ENCODE data around the gene CDK11B. TPM values are rescaled to one million over a fixed set of nuclear protein-coding genes. Genes with fewer than 3 reads are reported as not detected.

The CDK11B gene
- polyA plus RNA-seq, 1 donor (not counting 4 experiments of a cell fraction or from before 2014, with no cell fraction given) = 5.9 TPM

DNA sequence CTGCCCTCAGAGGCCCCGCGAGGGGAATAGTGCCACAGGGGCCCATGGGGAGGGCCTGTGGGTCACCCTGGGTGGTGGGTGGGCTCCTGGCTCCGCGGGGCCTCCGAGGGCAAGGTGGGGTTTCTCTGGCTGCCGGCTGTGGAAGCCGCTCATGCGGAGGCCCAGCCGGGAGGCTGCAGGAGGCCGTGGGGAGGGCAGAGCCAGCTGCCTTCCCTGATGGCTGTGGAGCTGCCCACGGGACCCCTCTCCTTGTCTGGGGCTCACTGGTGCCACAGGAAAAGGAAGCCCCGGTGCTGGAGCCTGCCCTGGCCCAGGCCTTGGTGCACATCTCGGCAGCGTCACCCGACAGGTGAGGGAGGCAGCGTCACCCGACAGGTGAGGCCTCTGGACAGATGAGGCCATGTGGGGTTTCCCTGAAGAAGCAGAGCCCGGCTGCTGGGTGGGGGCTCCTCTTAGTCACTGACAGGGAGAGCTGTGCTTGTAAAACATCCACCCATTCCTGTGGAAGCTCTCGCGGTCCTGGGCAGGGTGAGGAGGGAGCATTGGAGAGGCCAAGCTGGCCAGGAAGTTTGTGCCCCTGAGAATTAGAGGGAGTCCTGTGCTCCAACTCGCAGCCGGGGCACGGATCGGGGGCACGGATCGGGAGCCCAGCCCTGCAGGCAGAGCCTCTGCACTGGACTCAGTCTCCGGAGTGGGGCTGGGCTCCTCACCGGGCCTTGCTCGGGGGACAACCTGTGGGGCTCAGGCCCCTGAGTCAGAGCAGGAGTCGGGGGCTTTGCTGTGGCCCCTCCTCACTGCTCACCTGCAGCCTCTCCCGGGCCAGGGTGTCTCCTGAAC lies 37.4 kb downstream of the CDK11B start:
- Histone ChIP-seq H3K4me1 (ENCODE audit: control insufficient read depth, extremely low read depth, insufficient read depth, low read length) (peaks cover 6% of the 10 kb centered on the region), H3K27me3 (ENCODE audit: control insufficient read depth, extremely low read depth, insufficient read depth, low read length) (no peaks in the 10 kb centered on the region), H3K4me3 (ENCODE audit: control insufficient read depth in 2 of 3, extremely low read depth in 1 of 3, insufficient read depth in 2 of 3, low read depth in 1 of 3, low read length in 3 of 3) (no peak overlapping the region), H3K79me2 (ENCODE audit: control insufficient read depth, insufficient read depth, low read length) (peaks cover 7% of the 10 kb centered on the region), H3K9me1 (ENCODE audit: control insufficient read depth, extremely low read depth, insufficient read depth, low read length) (no peaks in the 10 kb centered on the region), H3K9me3 (ENCODE audit: control insufficient read depth, low read depth, low read length) (no peaks in the 10 kb centered on the region), H3K27ac (ENCODE audit: control insufficient read depth, insufficient read depth, low read length) (no peak overlapping the region), H4K20me1 (ENCODE audit: control insufficient read depth, extremely low read depth, insufficient read depth, low read length) (no peaks in the 10 kb centered on the region), H3K9ac (ENCODE audit: control insufficient read depth, extremely low read depth, insufficient read depth, low read length) (no peak overlapping the region), H3K4me2 (ENCODE audit: control insufficient read depth, extremely low read depth, insufficient read depth, low read depth, low read length) (no peak overlapping the region), H2AFZ (ENCODE audit: control insufficient read depth, low read length) (no peak overlapping the region), H3K36me3 (ENCODE audit: control insufficient read depth in 2 of 2, extremely low read depth in 1 of 2, insufficient read depth in 2 of 2, low read length in 2 of 2) (peaks cover 0 to 3% of the 10 kb centered on the region in 2 experiments)
- FAIRE-seq (no peak), DNase-seq (ENCODE audit: low read depth, low spot score) (no peak)
- dilution Hi-C loops (cut with MboI; ENCODE audit: extremely low pct_ligation_motif_present, low sequenced_read_pairs) = no loop called here
- no peak for TF ChIP-seq EZH2 (IDR thresholded peaks at IDR 0.05; ENCODE audit: low read length)
- TF ChIP-seq, protein P1, sequence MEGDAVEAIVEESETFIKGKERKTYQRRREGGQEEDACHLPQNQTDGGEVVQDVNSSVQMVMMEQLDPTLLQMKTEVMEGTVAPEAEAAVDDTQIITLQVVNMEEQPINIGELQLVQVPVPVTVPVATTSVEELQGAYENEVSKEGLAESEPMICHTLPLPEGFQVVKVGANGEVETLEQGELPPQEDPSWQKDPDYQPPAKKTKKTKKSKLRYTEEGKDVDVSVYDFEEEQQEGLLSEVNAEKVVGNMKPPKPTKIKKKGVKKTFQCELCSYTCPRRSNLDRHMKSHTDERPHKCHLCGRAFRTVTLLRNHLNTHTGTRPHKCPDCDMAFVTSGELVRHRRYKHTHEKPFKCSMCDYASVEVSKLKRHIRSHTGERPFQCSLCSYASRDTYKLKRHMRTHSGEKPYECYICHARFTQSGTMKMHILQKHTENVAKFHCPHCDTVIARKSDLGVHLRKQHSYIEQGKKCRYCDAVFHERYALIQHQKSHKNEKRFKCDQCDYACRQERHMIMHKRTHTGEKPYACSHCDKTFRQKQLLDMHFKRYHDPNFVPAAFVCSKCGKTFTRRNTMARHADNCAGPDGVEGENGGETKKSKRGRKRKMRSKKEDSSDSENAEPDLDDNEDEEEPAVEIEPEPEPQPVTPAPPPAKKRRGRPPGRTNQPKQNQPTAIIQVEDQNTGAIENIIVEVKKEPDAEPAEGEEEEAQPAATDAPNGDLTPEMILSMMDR (optimal IDR thresholded peaks at IDR 0.05 in 1 of 3, IDR thresholded peaks at IDR 0.05 in 1 of 3, conservative IDR thresholded peaks at IDR 0.05 in 1 of 3; ENCODE audit: extremely low read depth in 1 of 3, insufficient read depth in 2 of 3, low read length in 3 of 3) = no peak

DNA sequence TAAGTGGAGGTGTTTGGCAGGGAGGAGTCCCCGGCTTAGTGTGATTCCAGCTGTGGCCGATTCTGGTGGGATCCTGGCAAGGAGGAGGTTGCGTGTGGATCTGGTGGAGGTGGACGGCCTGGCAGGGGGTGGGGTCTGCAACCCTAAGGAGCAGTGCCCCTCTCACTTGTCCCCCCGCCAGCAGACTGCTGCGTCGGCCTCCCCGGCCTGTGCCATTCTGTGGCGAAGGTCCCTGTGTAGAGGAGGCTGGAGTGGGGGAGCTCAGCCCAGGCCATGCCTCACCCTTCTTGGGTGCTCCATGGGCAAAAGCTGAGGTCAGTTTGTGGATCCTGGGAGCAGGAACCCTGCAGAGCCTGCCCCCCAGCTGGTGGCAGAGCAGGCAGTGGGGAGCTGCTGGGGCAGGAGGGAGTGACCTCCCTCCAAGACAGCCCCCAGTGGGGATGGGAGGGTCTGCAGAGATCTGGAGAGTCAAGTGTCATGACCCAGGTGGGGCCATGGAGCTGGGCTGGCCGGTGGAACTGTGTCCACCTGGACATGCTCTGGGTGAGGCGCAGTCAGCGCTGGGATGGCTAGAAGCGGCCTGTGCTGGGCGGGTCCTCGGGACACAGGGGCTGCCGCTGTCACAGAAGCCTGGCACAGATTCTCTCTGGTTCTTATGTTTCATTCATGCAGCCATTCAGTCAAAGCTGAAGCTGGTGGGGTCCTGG lies 38.2 kb downstream of the CDK11B start:
- peaks cover 7% of the 10 kb centered on the region for H3K4me1 ChIP-seq (ENCODE audit: control insufficient read depth, extremely low read depth, insufficient read depth, low read length)

More for the DNA sequence above, 38.2 kb downstream of the CDK11B start:
- H2AFZ ChIP-seq (ENCODE audit: control insufficient read depth, low read length) = no peak overlapping the region
- no peak overlapping the region for H3K9ac ChIP-seq (ENCODE audit: control insufficient read depth, extremely low read depth, insufficient read depth, low read length)
- FAIRE-seq = no peak
- H3K9me1 ChIP-seq (ENCODE audit: control insufficient read depth, extremely low read depth, insufficient read depth, low read length) = no peaks in the 10 kb centered on the region
- H3K36me3 ChIP-seq (ENCODE audit: control insufficient read depth in 2 of 2, extremely low read depth in 1 of 2, insufficient read depth in 2 of 2, low read length in 2 of 2) = peaks cover 0 to 3% of the 10 kb centered on the region in 2 experiments
- H3K9me3 ChIP-seq (ENCODE audit: control insufficient read depth, low read depth, low read length) = no peaks in the 10 kb centered on the region
- DNase-seq (ENCODE audit: low read depth, low spot score) = no peak
- no peak overlapping the region for H3K27ac ChIP-seq (ENCODE audit: control insufficient read depth, insufficient read depth, low read length)
- peaks cover 8% of the 10 kb centered on the region for H3K79me2 ChIP-seq (ENCODE audit: control insufficient read depth, insufficient read depth, low read length)
- H3K4me3 ChIP-seq (ENCODE audit: control insufficient read depth in 2 of 3, extremely low read depth in 1 of 3, insufficient read depth in 2 of 3, low read depth in 1 of 3, low read length in 3 of 3) = no peak overlapping the region
- no peak for TF ChIP-seq EZH2 (IDR thresholded peaks at IDR 0.05; ENCODE audit: low read length)
- TF ChIP-seq, protein P1 (optimal IDR thresholded peaks at IDR 0.05 in 1 of 3, IDR thresholded peaks at IDR 0.05 in 1 of 3, conservative IDR thresholded peaks at IDR 0.05 in 1 of 3; ENCODE audit: extremely low read depth in 1 of 3, insufficient read depth in 2 of 3, low read length in 3 of 3) = peak in 1 of 3 experiments; percentile 5
- no peak overlapping the region for H3K4me2 ChIP-seq (ENCODE audit: control insufficient read depth, extremely low read depth, insufficient read depth, low read depth, low read length)
- no peaks in the 10 kb centered on the region for H4K20me1 ChIP-seq (ENCODE audit: control insufficient read depth, extremely low read depth, insufficient read depth, low read length)
- no peaks in the 10 kb centered on the region for H3K27me3 ChIP-seq (ENCODE audit: control insufficient read depth, extremely low read depth, insufficient read depth, low read length)
- dilution Hi-C loops (cut with MboI; ENCODE audit: extremely low pct_ligation_motif_present, low sequenced_read_pairs) = no loop called here
